ENCODE data around the gene KCNQ5. TPM values are rescaled to one million over a fixed set of nuclear protein-coding genes. Genes with fewer than 3 reads are reported as not detected.

KCNQ5 gene
- total RNA-seq, 1 experiment from 2014 or later: not detected

- H3K4me1 ChIP-seq (ENCODE audit: control insufficient read depth in 1 of 2, insufficient read depth in 2 of 2, low read length in 2 of 2): no peaks in the 10 kb centered on the region
- peaks cover 9% of the 10 kb centered on the region; the same call in 1 of the 2 replicates for H3K27me3 ChIP-seq (ENCODE audit: insufficient read depth, low read length)
- intact Hi-C loops (cut with micrococcal nuclease): no loop called here
- no peak overlapping the region for H3K9ac ChIP-seq (ENCODE audit: low read length)
- no peaks in the 10 kb centered on the region for H3K9me3 ChIP-seq (ENCODE audit: control insufficient read depth in 1 of 2, insufficient read depth in 1 of 2, low read depth in 1 of 2, low read length in 2 of 2)
- DNase-seq (ENCODE audit: low read depth, low spot score): no peak
- ChIA-PET CTCF (interaction anchor here (1.0 kb wide), 1 partner anchor 509 kb away, joined by 4 read pairs; no protein-coding TSS in a partner anchor), RAD21 (ENCODE audit: low non-redundant PET in 1 of 2, low total read pairs in 2 of 2, uncharacterized antibody in 2 of 2, unreplicated experiment in 2 of 2) (no interaction called here), POLR2A (no interaction called here)
- no TSS peak for BruUV-seq (replicated peaks)
- H3K4me2 ChIP-seq (ENCODE audit: low read length): no peak overlapping the region
- H3K27ac ChIP-seq (ENCODE audit: low read depth, low read length): no peak overlapping the region
- H3K4me3 ChIP-seq (replicated peaks in 1 of 2; ENCODE audit: low read depth in 1 of 2, low read length in 2 of 2): no peak overlapping the region
- H3K79me2 ChIP-seq (ENCODE audit: insufficient read depth, low read length): no peaks in the 10 kb centered on the region
- H2AFZ ChIP-seq (ENCODE audit: low read depth, low read length, poor library complexity, severe bottlenecking): no peak overlapping the region
- no peak for ATAC-seq
- H3K36me3 ChIP-seq (ENCODE audit: control insufficient read depth in 1 of 2, insufficient read depth in 2 of 2, low read length in 2 of 2): no peaks in the 10 kb centered on the region
- no peak for TF ChIP-seq TCF7L2 (IDR thresholded peaks at IDR 0.05; ENCODE audit: borderline replicate concordance, extremely low read depth, insufficient read depth, insufficient read length)
- TF ChIP-seq EGR1 (IDR thresholded peaks at IDR 0.05; ENCODE audit: low read depth): no peak
- no peak for TF ChIP-seq ZNF274 (IDR thresholded peaks at IDR 0.05; ENCODE audit: low read depth, low read length)
- TF ChIP-seq YY1 (IDR thresholded peaks at IDR 0.05; ENCODE audit: extremely low read depth, insufficient replicate concordance, low read depth, low read length): no peak
- TF ChIP-seq, protein P1, sequence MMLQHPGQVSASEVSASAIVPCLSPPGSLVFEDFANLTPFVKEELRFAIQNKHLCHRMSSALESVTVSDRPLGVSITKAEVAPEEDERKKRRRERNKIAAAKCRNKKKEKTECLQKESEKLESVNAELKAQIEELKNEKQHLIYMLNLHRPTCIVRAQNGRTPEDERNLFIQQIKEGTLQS (IDR thresholded peaks at IDR 0.05): no peak
- no peak for TF ChIP-seq CBX3 (IDR thresholded peaks at IDR 0.05; ENCODE audit: low read depth)
- TF ChIP-seq, protein P2, sequence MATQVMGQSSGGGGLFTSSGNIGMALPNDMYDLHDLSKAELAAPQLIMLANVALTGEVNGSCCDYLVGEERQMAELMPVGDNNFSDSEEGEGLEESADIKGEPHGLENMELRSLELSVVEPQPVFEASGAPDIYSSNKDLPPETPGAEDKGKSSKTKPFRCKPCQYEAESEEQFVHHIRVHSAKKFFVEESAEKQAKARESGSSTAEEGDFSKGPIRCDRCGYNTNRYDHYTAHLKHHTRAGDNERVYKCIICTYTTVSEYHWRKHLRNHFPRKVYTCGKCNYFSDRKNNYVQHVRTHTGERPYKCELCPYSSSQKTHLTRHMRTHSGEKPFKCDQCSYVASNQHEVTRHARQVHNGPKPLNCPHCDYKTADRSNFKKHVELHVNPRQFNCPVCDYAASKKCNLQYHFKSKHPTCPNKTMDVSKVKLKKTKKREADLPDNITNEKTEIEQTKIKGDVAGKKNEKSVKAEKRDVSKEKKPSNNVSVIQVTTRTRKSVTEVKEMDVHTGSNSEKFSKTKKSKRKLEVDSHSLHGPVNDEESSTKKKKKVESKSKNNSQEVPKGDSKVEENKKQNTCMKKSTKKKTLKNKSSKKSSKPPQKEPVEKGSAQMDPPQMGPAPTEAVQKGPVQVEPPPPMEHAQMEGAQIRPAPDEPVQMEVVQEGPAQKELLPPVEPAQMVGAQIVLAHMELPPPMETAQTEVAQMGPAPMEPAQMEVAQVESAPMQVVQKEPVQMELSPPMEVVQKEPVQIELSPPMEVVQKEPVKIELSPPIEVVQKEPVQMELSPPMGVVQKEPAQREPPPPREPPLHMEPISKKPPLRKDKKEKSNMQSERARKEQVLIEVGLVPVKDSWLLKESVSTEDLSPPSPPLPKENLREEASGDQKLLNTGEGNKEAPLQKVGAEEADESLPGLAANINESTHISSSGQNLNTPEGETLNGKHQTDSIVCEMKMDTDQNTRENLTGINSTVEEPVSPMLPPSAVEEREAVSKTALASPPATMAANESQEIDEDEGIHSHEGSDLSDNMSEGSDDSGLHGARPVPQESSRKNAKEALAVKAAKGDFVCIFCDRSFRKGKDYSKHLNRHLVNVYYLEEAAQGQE (IDR thresholded peaks at IDR 0.05; ENCODE audit: low read depth): no peak
- TF ChIP-seq ZFX (IDR thresholded peaks at IDR 0.05): no peak
- no peak for TF ChIP-seq SIN3A (IDR thresholded peaks at IDR 0.05; ENCODE audit: low read depth)
- TF ChIP-seq FOSL1 (IDR thresholded peaks at IDR 0.05; ENCODE audit: low read depth): no peak
- TF ChIP-seq CEBPB (IDR thresholded peaks at IDR 0.05; ENCODE audit: low read depth): no peak
- no peak for TF ChIP-seq POLR2A (IDR thresholded peaks at IDR 0.05; ENCODE audit: borderline replicate concordance, extremely low read depth, insufficient read depth, insufficient read length)
- no peak for TF ChIP-seq RAD21 (IDR thresholded peaks at IDR 0.05; ENCODE audit: low read depth)
- no peak for TF ChIP-seq JUND (IDR thresholded peaks at IDR 0.05)
- no peak for TF ChIP-seq ZBTB33 (IDR thresholded peaks at IDR 0.05; ENCODE audit: extremely low read depth, insufficient replicate concordance, low read length)
- no peak for TF ChIP-seq MAX (IDR thresholded peaks at IDR 0.05)
- H4K20me1 ChIP-seq (ENCODE audit: insufficient read depth): no peaks in the 10 kb centered on the region
- no peaks in the 10 kb centered on the region for H3K9me2 ChIP-seq (ENCODE audit: insufficient read depth)
Measured at GRCh38 chr6:72620871-72621290, 983 bp upstream of the KCNQ5 start.

Measured in HCT116 (cell line).